Neutrophil (primary cell): ENCODE results near the gene TPD52L2.

Experiments
- H3K27ac ChIP-seq: fragments of 200-600 bp; sonication (generic); 2 replicates; pipeline ENCODE4 v1.5.1; 2016; ENCODE audit warnings: mild to moderate bottlenecking, moderate library complexity
- H3K27me3 ChIP-seq: fragments of 200-600 bp; sonication (generic); 2 replicates; pipeline ENCODE4 v1.6.0; 2016; ENCODE audit warnings: mild to moderate bottlenecking
- H3K36me3 ChIP-seq: fragments of 200-600 bp; sonication (generic); 2 replicates; pipeline ENCODE4 v1.5.1; 2017
- H3K4me1 ChIP-seq, 2 experiments: fragments of 200-600 bp in 1 of 2; sonication (generic) in 1 of 2; 1 replicate in 1 of 2; 2 replicates in 1 of 2; pipeline versions ENCODE4 v1.5.1 to v1.6.1; 2013 to 2016; ENCODE audit warnings: low read depth in 1 of 2, low read length in 1 of 2, mild to moderate bottlenecking in 1 of 2, moderate library complexity in 1 of 2; ENCODE audit not compliant: control insufficient read depth in 1 of 2, insufficient read depth in 1 of 2
- H3K4me3 ChIP-seq, 2 experiments: fragments of 200-600 bp in 1 of 2; sonication (generic) in 1 of 2; 1 replicate in 1 of 2; 2 replicates in 1 of 2; pipeline ENCODE4 v1.5.1; 2013 to 2016; ENCODE audit warnings: low read depth in 1 of 2, low read length in 1 of 2, mild to moderate bottlenecking in 1 of 2, moderate library complexity in 1 of 2
- H3K9me3 ChIP-seq: fragments of 200-600 bp; sonication (generic); 2 replicates; pipeline ENCODE4 v1.5.1; 2016
- CTCF ChIP-seq: fragments of 200-600 bp; sonication (generic); IDR thresholded peaks from 2 replicates; pipeline ENCODE4 v1.5.1; 2016; ENCODE audit warnings: antibody characterized with exemption

The TPD52L2 gene

GRCh38 chr20:63898882-63899558, 34.0 kb downstream of the TPD52L2 start:
- Histone ChIP-seq H3K27ac (peak overlapping the region; percentile 98), H3K4me1 (peaks cover 85 to 92% of the 10 kb centered on the region in 2 experiments), H3K9me3 (no peaks in the 10 kb centered on the region), H3K27me3 (no peaks in the 10 kb centered on the region), H3K4me3 (peak overlapping the region; percentile 44 to 80), H3K36me3 (peaks cover 15% of the 10 kb centered on the region)
- no peak for TF ChIP-seq CTCF

GRCh38 chr20:63900413-63900812, 35.3 kb downstream of the TPD52L2 start:
- Histone ChIP-seq H3K4me3 (peak overlapping the region; percentile 53 to 80), H3K4me1 (peaks cover 91 to 99% of the 10 kb centered on the region in 2 experiments), H3K27me3 (no peaks in the 10 kb centered on the region), H3K9me3 (no peaks in the 10 kb centered on the region), H3K36me3 (peaks cover 15% of the 10 kb centered on the region), H3K27ac (peak overlapping the region; percentile 98)
- TF ChIP-seq CTCF, result no peak

GRCh38 chr20:63903796-63904561, 38.9 kb downstream of the TPD52L2 start:
- H3K27ac ChIP-seq, result peak overlapping the region; percentile 98
- no peaks in the 10 kb centered on the region for H3K9me3 ChIP-seq
- no peaks in the 10 kb centered on the region for H3K27me3 ChIP-seq
- peaks cover 98 to 100% of the 10 kb centered on the region in 2 experiments for H3K4me1 ChIP-seq
- TF ChIP-seq CTCF, result no peak
- H3K4me3 ChIP-seq, result peak overlapping the region; percentile 40 to 53
- H3K36me3 ChIP-seq, result no peaks in the 10 kb centered on the region

GRCh38 chr20:63908008-63908682, 43.1 kb downstream of the TPD52L2 start:
- Histone ChIP-seq H3K27me3 (no peaks in the 10 kb centered on the region), H3K4me3 (no peak overlapping the region), H3K4me1 (peaks cover 97% of the 10 kb centered on the region in 2 experiments), H3K27ac (peak overlapping the region; percentile 98), H3K9me3 (no peaks in the 10 kb centered on the region), H3K36me3 (no peaks in the 10 kb centered on the region)
- no peak for TF ChIP-seq CTCF

- H3K36me3 ChIP-seq, result peaks cover 13% of the 10 kb centered on the region
- peaks cover 77 to 78% of the 10 kb centered on the region in 2 experiments for H3K4me1 ChIP-seq
- no peak overlapping the region for H3K4me3 ChIP-seq
- TF ChIP-seq CTCF, result no peak
- H3K9me3 ChIP-seq, result no peaks in the 10 kb centered on the region
- H3K27me3 ChIP-seq, result no peaks in the 10 kb centered on the region
- H3K27ac ChIP-seq, result peak overlapping the region; percentile 98
Observed at GRCh38 chr20:63911176-63911575, 46.1 kb downstream of the TPD52L2 start.
